ENCODE data around the gene LRP11.
"Not testable (repeated sequence)": the region's sequence is repeated elsewhere in the genome, so short reads cannot be mapped to it uniquely, and the experiment has no call there.

The LRP11 gene

DNA sequence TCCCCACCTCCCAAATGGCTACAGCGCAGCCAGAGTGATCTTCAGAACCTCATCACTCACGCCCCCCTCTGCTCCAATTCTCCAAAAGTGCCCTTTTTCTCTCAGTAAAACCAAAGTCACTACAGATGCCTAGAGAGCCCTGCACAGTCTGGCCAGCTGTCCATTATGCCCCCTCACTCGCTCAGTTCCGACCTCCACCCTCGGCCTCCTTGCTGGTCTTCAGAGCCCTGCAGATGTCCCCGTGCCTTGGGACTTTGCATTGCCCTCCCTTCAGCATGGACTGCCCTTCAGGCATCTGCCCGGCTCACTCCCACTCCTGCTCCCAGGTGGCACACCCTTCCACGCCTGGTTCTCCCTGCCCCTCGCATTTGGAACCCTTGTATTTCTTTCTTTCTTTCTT, 34.8 kb upstream of the LRP11 start:
- no peak for DNase-seq (ENCODE audit: low read depth in 2 of 2)

DNA sequence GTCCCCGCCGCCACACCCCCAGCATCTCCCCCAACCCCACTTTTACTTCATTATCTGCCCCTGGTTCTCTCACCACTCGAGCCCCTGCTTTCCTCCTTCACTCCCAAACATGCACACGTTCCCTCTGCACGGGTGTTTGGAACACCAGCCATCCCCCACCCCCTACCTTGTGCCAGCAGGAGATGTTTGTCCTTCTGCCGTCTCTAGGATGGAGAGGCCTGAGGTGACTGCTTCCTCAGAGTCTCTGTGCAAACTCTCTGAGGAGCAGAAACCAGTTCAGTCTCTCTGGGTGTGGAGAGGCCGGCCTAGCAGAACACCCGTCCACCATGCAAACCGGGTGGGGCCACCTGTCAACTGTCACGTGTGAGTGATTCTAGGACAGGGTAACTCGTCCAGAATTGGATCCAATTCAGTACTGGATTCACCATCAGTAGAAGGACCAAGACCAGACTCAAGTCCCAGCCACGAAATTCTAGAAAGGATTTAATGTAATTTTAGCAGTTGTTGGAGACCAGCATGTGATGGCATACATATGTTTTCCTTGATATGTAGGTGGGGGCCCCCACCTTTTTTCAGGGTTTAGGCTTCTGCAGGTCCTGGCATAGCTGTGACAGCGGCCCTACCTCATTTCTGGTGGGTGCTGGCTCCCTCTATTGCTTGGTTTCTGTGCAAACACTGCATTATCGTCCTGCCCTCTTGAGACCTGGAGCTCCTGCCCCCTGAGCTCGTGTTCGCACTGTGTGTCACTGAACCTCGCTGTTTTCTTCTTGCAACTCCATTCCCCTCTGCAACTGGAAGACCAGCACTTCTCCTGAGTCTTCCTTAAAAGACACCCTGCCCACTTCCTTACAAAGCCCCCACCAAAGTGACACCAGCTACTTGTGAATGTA, 33.9 kb upstream of the LRP11 start, which contains the start of gene RAET1E:
RAET1E (minus strand) TSS at position 259 of the 890 bp plus-strand sequence. CDS start 7,212 bp downstream, outside the sequence.
- DNase-seq (ENCODE audit: low read depth in 2 of 2) = no peak

GRCh38 chr6:149897015-149897697, 33.0 kb upstream of the LRP11 start:
- no peak for DNase-seq (ENCODE audit: low read depth in 2 of 2)

DNA sequence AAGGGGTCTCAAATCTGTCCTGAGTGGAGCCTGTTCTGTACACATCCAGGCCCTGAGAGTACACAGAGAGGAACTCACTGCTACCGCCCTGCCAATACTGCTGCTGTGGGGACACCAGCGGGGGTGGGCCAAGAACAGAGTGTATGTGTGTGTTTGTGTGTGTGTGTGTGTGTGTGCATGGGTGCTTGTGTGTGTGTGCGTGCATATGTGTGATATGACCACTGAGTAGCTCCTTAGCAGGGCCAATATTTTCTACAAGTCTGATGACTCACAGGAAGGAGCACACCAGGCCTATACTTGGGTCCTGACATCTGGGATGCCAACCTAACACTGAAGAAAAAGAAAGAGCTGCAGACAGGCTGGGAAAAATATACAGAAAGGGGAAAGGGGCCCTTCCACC, 32.3 kb upstream of the LRP11 start:
- no peak for DNase-seq (ENCODE audit: low read depth in 2 of 2)

DNA sequence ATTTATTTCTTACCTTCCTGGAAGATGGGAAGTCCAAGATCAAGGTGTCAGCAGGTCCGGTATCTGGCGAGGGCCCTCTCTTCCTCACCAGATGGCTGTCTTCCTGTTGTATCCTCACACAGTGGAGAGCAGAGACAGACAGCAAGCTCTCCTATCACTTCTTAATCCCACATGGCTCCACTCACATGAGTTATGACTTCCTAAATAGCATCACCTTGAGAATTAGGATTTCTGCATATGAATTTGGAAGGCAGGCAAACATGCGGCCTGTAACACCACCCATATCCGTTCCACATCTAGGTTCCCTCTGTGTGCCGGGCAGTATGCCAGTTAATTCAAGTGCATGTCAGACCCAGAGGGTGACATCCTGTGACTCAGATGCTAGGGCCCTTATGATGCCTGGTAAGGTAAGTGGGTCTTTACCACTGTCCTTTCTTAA, 31.7 kb upstream of the LRP11 start:
- DNase-seq (ENCODE audit: low read depth in 2 of 2) = peak in 1 of 2 donors; percentile 4

GRCh38 chr6:149895048-149895590, 31.0 kb upstream of the LRP11 start:
- no peak for DNase-seq (ENCODE audit: low read depth in 2 of 2)

DNA sequence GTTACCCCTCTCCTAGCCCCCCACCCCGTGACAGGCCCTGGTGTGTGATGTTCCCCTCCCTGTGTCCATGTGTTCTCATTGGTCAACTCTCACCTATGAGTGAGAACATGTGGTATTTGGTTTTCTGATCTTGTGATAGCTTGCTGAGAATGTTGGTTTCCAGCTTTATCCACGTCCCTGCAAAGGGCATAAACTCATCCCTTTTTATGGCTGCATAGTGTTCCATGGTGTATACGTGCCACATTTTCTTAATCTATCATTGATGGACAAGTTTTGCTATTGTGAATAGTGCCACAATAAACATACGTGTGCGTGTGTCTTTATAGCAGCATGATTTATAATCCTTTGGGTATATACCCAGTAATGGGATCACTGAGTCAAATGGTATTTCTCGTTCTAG, 27.7 kb upstream of the LRP11 start:
- DNase-seq (ENCODE audit: low read depth in 2 of 2) = not testable (repeated sequence)

- DNase-seq (ENCODE audit: low read depth in 2 of 2) = no peak
These were observed 27.1 kb upstream of the LRP11 start for GRCh38 chr6:149891259-149891658.

DNA sequence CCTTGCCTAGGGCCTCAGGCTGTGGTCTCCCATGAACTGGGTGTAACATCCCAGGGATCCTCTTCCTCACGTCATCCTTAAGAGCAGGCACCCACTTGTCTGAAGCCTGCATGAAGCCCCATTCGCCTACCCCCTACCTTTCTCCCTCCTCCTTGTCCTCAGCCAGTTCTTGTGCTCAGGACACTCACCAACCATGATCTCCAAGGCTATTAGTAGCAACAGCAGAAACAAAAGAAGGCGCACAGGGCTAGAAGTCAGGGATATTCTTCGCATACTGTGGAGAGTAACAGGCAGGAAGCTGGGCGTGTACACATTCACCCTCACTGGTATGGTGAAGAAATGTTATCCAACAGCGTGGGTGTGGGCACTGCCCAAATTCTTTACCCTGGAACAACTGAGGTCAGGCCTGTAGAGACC, 26.5 kb upstream of the LRP11 start:
- DNase-seq (ENCODE audit: low read depth in 2 of 2) = no peak

DNA sequence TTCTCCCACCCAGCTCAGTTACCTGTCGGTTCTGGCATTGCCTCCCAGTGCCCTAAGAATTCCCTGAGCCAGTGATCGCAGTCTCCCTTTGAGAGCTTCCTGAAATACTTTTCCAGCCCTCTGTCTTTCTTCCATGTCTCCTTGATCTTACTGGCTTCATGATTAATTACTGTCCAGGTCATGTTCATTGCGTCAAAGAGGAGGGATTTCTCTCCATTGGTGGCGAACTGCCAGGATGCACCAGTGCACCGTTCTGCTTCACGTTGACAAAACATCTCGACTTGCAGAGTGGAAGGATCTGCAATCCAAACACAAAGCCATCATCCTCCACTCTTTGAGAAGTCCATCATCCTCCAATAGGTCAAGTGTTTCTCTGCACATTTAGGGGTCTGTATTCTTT, 25.2 kb upstream of the LRP11 start:
- DNase-seq (ENCODE audit: low read depth in 2 of 2) = no peak

DNA sequence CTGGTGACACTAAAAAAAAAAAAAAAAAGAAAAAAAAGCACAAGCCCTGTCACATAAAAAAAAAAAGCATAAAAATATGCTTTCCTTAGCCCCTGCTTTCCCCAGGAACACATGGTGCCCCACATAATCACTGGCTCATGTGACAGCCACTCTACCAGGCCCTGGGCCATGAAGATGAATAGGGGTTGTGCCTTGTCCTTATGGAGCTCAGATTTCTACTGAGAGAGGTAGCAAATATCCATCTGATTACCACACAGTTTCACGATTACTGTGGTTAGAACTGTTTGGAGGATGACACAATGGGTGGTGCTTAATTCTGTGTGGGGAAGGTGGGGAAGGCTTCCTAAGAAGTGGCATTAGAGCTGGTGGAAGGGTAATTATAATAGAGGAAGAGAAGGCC, 24.5 kb upstream of the LRP11 start:
- no peak for DNase-seq (ENCODE audit: low read depth in 2 of 2)

DNA sequence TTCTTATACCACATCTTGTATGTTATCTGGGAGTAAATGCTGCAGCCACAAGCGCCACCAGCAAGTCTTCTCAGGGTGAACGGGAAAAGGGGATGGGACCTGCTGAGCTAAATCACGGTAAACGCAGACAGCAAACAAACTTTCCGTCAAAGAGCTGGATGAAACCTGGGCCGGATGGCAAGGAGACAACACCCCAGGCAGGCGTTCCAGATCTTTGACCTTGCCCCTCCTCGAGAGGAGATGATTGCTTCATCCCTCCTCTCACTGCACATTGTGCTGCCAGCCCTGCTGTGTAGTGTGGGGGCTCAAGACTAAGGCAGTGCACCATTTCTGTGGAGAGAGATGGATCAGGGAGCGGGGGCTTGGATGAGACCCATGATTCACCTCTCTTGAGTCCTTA, 23.9 kb upstream of the LRP11 start:
- DNase-seq (ENCODE audit: low read depth in 2 of 2) = no peak

GRCh38 chr6:149887343-149887742, 23.2 kb upstream of the LRP11 start:
- no peak for DNase-seq (ENCODE audit: low read depth in 2 of 2)

- no peak for DNase-seq (ENCODE audit: low read depth in 2 of 2)
These were observed 21.7 kb upstream of the LRP11 start for GRCh38 chr6:149885888-149886287.

GRCh38 chr6:149884617-149885016, 20.5 kb upstream of the LRP11 start:
- DNase-seq (ENCODE audit: low read depth in 2 of 2) = no peak

GRCh38 chr6:149884215-149884614, 20.1 kb upstream of the LRP11 start:
- DNase-seq (ENCODE audit: low read depth in 2 of 2) = no peak

GRCh38 chr6:149881860-149882259, 17.7 kb upstream of the LRP11 start:
- no peak for DNase-seq (ENCODE audit: low read depth in 2 of 2)

GRCh38 chr6:149881066-149881766, 17.1 kb upstream of the LRP11 start:
- no peak for DNase-seq (ENCODE audit: low read depth in 2 of 2)

- no peak for DNase-seq (ENCODE audit: low read depth in 2 of 2)
These were observed 13.5 kb upstream of the LRP11 start for GRCh38 chr6:149877659-149878058.

GRCh38 chr6:149876241-149876933, 12.2 kb upstream of the LRP11 start:
- DNase-seq (ENCODE audit: low read depth in 2 of 2) = no peak

- DNase-seq (ENCODE audit: low read depth in 2 of 2) = no peak
These were observed 8.1 kb upstream of the LRP11 start for GRCh38 chr6:149872233-149872632.
